ENCODE data around the gene CCR8. TPM values are rescaled to one million over a fixed set of nuclear protein-coding genes. Genes with fewer than 3 reads are reported as not detected.
"Not testable (repeated sequence)": the region's sequence is repeated elsewhere in the genome, so short reads cannot be mapped to it uniquely, and the experiment has no call there.

CCR8 gene
- total RNA-seq, 1 experiment from 2014 or later, result not detected

DNA sequence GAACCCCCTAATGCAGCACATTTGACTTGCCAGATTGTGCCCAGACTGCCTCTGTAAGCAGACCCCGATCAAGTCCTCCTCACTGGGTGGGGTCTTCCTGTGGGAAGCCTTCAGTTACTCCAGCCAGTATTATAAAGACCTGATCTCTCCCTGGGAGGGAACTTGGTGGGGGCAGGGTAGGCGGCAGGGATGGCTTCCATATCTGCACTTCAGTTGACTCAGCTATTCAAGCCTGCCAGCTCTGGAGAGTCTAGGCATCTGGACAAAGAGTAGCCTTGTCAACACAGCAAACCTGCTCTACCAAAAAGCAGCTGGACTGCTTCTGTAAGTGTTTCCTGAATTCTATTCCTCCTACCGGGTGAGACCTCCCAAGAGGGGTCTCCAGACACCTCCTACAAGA is 32.7 kb downstream of the CCR8 start:
- H3K4me3 ChIP-seq (ENCODE audit: low read length), result no peak overlapping the region
- no peaks in the 10 kb centered on the region for H3K36me3 ChIP-seq (ENCODE audit: insufficient read depth, low read length)
- no peaks in the 10 kb centered on the region for H3K9me2 ChIP-seq (replicated peaks; ENCODE audit: insufficient read depth, low read length)
- H3K9ac ChIP-seq (ENCODE audit: low read length), result no peak overlapping the region
- H4K20me1 ChIP-seq (ENCODE audit: insufficient read depth, low read depth, low read length), result no peaks in the 10 kb centered on the region
- H3K9me3 ChIP-seq (ENCODE audit: low read length), result no peaks in the 10 kb centered on the region
- H2AFZ ChIP-seq (ENCODE audit: low read length), result no peak overlapping the region
- no peak for DNase-seq
- no peak overlapping the region for H3K4me2 ChIP-seq (ENCODE audit: low read depth, low read length, poor library complexity, severe bottlenecking)
- no peaks in the 10 kb centered on the region for H3K79me2 ChIP-seq (ENCODE audit: low read length)
- H3K27me3 ChIP-seq (ENCODE audit: low read length), result no peaks in the 10 kb centered on the region
- H3K27ac ChIP-seq (ENCODE audit: low read length), result no peak overlapping the region
- H3K4me1 ChIP-seq (ENCODE audit: low read length), result no peaks in the 10 kb centered on the region

GRCh38 chr3:39362812-39363211 is 33.3 kb downstream of the CCR8 start:
- Histone ChIP-seq H3K4me2 (ENCODE audit: low read depth, low read length, poor library complexity, severe bottlenecking) (no peak overlapping the region), H3K9me2 (replicated peaks; ENCODE audit: insufficient read depth, low read length) (no peaks in the 10 kb centered on the region), H3K4me1 (ENCODE audit: low read length) (no peaks in the 10 kb centered on the region), H3K9ac (ENCODE audit: low read length) (no peak overlapping the region), H3K27me3 (ENCODE audit: low read length) (no peaks in the 10 kb centered on the region), H4K20me1 (ENCODE audit: insufficient read depth, low read depth, low read length) (no peaks in the 10 kb centered on the region), H3K4me3 (ENCODE audit: low read length) (no peak overlapping the region), H3K36me3 (ENCODE audit: insufficient read depth, low read length) (no peaks in the 10 kb centered on the region), H3K9me3 (ENCODE audit: low read length) (no peaks in the 10 kb centered on the region), H2AFZ (ENCODE audit: low read length) (no peak overlapping the region), H3K27ac (ENCODE audit: low read length) (no peak overlapping the region), H3K79me2 (ENCODE audit: low read length) (no peaks in the 10 kb centered on the region)
- no peak for DNase-seq

DNA sequence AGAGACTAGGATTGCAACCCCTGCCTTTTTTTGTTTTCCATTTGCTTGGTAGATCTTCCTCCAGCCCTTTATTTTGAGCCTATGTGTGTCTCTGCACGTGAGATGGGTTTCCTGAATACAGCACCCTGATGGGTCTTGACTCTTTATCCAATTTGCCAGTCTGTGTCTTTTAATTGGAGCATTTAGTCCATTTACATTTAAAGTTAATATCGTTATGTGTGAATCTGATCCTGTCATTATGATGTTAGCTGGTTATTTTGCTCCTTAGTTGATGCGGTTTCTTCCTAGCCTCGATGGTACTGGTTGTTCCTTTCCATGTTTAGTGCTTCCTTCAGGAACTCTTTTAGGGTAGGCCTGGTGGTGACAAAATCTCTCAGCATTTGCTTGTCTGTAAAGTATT is 40.9 kb downstream of the CCR8 start:
- DNase-seq; H3K4me2 ChIP-seq (ENCODE audit: low read depth, low read length, poor library complexity, severe bottlenecking): not testable (repeated sequence)

DNA sequence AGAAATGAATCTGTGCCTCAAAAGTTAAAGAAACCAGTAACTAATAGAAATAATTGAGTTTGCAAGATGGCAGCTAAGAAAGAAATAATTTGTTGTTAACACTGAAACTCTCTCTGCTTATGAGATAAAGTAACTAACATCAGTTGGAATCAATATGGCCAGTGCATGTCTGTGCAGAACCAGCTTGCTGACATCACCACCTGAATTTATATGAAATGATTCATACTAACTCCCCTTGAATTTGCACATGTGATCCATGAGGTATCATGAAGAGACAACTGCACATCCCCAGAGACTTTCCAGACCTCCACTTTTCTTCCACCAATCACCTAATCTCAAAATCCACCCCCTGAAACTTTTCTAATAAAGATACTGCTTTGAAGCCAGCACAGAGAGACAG is 43.3 kb downstream of the CCR8 start:
- Histone ChIP-seq H2AFZ (ENCODE audit: low read length) (no peak overlapping the region), H3K9ac (ENCODE audit: low read length) (no peak overlapping the region), H3K27ac (ENCODE audit: low read length) (no peak overlapping the region), H3K4me1 (ENCODE audit: low read length) (peaks cover 5% of the 10 kb centered on the region), H3K79me2 (ENCODE audit: low read length) (no peaks in the 10 kb centered on the region), H3K27me3 (ENCODE audit: low read length) (no peaks in the 10 kb centered on the region), H3K9me2 (replicated peaks; ENCODE audit: insufficient read depth, low read length) (no peaks in the 10 kb centered on the region), H3K36me3 (ENCODE audit: insufficient read depth, low read length) (no peaks in the 10 kb centered on the region), H3K9me3 (ENCODE audit: low read length) (no peaks in the 10 kb centered on the region), H4K20me1 (ENCODE audit: insufficient read depth, low read depth, low read length) (no peaks in the 10 kb centered on the region), H3K4me2 (ENCODE audit: low read depth, low read length, poor library complexity, severe bottlenecking) (no peak overlapping the region), H3K4me3 (ENCODE audit: low read length) (no peak overlapping the region)
- DNase-seq, result no peak

More for the DNA sequence above, 40.9 kb downstream of the CCR8 start:
- not testable (repeated sequence) for H3K4me3 ChIP-seq (ENCODE audit: low read length); H2AFZ ChIP-seq (ENCODE audit: low read length); H3K27ac ChIP-seq (ENCODE audit: low read length); H3K79me2 ChIP-seq (ENCODE audit: low read length); H3K27me3 ChIP-seq (ENCODE audit: low read length); H3K36me3 ChIP-seq (ENCODE audit: insufficient read depth, low read length); H3K9me3 ChIP-seq (ENCODE audit: low read length); H4K20me1 ChIP-seq (ENCODE audit: insufficient read depth, low read depth, low read length); H3K9me2 ChIP-seq (replicated peaks; ENCODE audit: insufficient read depth, low read length); H3K4me1 ChIP-seq (ENCODE audit: low read length); H3K9ac ChIP-seq (ENCODE audit: low read length)

DNA sequence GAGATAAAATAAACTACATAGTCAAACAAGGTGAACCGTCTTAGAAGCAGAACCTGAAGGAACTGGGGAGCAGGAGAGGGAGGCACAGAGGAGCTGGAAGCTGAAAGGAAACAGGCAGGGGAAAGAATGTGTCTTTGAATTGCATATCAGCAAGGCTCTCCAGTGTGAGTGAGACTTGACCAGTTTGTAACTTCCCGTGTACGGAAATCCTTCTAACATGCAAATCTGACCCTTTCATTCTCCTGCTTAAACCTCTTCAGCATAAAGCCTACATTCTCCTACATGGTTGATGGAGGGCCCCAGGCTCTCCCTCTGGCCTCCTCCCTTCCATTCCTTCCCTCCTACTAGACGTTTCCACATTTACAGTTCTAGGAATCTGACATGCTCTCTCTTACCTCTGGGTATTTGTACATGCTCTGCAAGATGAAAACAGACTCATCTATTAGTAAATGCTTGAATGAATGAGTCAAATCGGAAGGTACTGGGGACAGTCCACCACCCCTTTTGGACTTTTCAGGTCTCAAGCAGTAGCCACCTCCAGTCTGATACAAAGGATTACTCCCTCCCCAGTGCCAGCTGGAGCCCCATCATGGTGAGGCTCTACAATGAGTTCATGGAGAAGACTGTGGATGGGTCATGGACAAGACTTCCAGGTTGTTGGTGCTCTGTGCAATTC is 47.6 kb downstream of the CCR8 start:
- Histone ChIP-seq H4K20me1 (ENCODE audit: insufficient read depth, low read depth, low read length) (no peaks in the 10 kb centered on the region), H3K9me2 (replicated peaks; ENCODE audit: insufficient read depth, low read length) (no peaks in the 10 kb centered on the region), H3K9me3 (ENCODE audit: low read length) (no peaks in the 10 kb centered on the region), H2AFZ (ENCODE audit: low read length) (no peak overlapping the region), H3K27ac (ENCODE audit: low read length) (no peak overlapping the region), H3K4me2 (ENCODE audit: low read depth, low read length, poor library complexity, severe bottlenecking) (no peak overlapping the region), H3K4me3 (ENCODE audit: low read length) (no peak overlapping the region), H3K79me2 (ENCODE audit: low read length) (no peaks in the 10 kb centered on the region), H3K9ac (ENCODE audit: low read length) (no peak overlapping the region; the same call in 1 of the 2 replicates), H3K4me1 (ENCODE audit: low read length) (peaks cover 5% of the 10 kb centered on the region), H3K36me3 (ENCODE audit: insufficient read depth, low read length) (no peaks in the 10 kb centered on the region), H3K27me3 (ENCODE audit: low read length) (no peaks in the 10 kb centered on the region)
- DNase-seq, result no peak

DNA sequence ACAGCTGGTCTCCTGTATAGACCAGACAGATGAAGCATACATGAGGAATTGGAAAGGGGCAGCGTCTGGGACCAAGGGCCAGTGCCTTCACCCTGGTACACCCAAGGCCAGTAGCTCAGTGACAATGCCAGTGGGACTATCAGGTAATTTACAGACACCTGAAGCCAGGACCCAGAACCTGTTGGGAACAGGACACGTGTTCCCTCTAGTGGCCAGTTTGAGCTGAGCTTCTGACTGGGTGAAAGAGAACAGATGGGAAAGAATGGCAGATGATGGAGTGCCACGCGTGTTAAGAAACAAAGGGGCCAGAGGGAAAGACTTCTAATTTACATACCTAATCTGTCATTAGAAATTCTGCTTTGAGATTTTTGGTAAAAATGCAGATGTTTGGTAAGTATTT is 48.6 kb downstream of the CCR8 start:
- DNase-seq, result peak; percentile 81
- no peaks in the 10 kb centered on the region for H3K79me2 ChIP-seq (ENCODE audit: low read length)
- peaks cover 13% of the 10 kb centered on the region for H3K4me1 ChIP-seq (ENCODE audit: low read length)

GRCh38 chr3:39378957-39379777 is 49.7 kb downstream of the CCR8 start:
- no peak for DNase-seq
- Histone ChIP-seq H3K9ac (ENCODE audit: low read length) (no peak overlapping the region), H3K9me3 (ENCODE audit: low read length) (no peaks in the 10 kb centered on the region), H3K36me3 (ENCODE audit: insufficient read depth, low read length) (no peaks in the 10 kb centered on the region), H3K4me1 (ENCODE audit: low read length) (peaks cover 13% of the 10 kb centered on the region), H3K79me2 (ENCODE audit: low read length) (peaks cover 5% of the 10 kb centered on the region), H3K4me2 (ENCODE audit: low read depth, low read length, poor library complexity, severe bottlenecking) (no peak overlapping the region), H2AFZ (ENCODE audit: low read length) (no peak overlapping the region), H3K4me3 (ENCODE audit: low read length) (no peak overlapping the region), H4K20me1 (ENCODE audit: insufficient read depth, low read depth, low read length) (no peaks in the 10 kb centered on the region), H3K27me3 (ENCODE audit: low read length) (no peaks in the 10 kb centered on the region), H3K27ac (ENCODE audit: low read length) (no peak overlapping the region), H3K9me2 (replicated peaks; ENCODE audit: insufficient read depth, low read length) (no peaks in the 10 kb centered on the region)

More for the DNA sequence above, 48.6 kb downstream of the CCR8 start:
- H3K9me2 ChIP-seq (replicated peaks; ENCODE audit: insufficient read depth, low read length), result no peaks in the 10 kb centered on the region
- no peak overlapping the region for H2AFZ ChIP-seq (ENCODE audit: low read length)
- H3K36me3 ChIP-seq (ENCODE audit: insufficient read depth, low read length), result no peaks in the 10 kb centered on the region
- H3K4me2 ChIP-seq (ENCODE audit: low read depth, low read length, poor library complexity, severe bottlenecking), result no peak overlapping the region
- no peak overlapping the region for H3K27ac ChIP-seq (ENCODE audit: low read length)
- H3K9ac ChIP-seq (ENCODE audit: low read length), result no peak overlapping the region
- no peaks in the 10 kb centered on the region for H3K27me3 ChIP-seq (ENCODE audit: low read length)
- no peaks in the 10 kb centered on the region for H3K9me3 ChIP-seq (ENCODE audit: low read length)
- no peaks in the 10 kb centered on the region for H4K20me1 ChIP-seq (ENCODE audit: insufficient read depth, low read depth, low read length)
- H3K4me3 ChIP-seq (ENCODE audit: low read length), result no peak overlapping the region

DNA sequence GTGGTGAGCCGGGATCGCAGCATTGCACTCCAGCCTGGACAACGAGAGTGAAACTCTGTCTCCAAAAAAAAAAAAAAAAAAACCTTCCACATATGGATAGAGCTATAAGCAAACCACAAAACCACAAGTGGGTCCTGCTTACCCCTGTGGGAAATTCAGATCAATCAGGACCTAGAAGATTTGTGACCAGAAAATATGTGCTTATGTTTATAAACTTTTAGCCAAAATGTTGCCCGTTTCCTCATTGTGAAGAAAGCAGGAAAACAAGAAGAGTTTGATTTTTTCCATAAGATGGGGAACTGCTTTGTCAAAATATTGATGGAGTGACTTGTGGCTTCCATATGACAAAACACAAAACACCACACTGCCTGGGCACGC is 50.3 kb downstream of the CCR8 start:
- Histone ChIP-seq H2AFZ (ENCODE audit: low read length) (no peak overlapping the region), H3K27me3 (ENCODE audit: low read length) (no peaks in the 10 kb centered on the region), H3K9ac (ENCODE audit: low read length) (no peak overlapping the region), H3K4me2 (ENCODE audit: low read depth, low read length, poor library complexity, severe bottlenecking) (no peak overlapping the region), H3K79me2 (ENCODE audit: low read length) (peaks cover 10% of the 10 kb centered on the region), H3K36me3 (ENCODE audit: insufficient read depth, low read length) (no peaks in the 10 kb centered on the region), H3K9me3 (ENCODE audit: low read length) (no peaks in the 10 kb centered on the region), H4K20me1 (ENCODE audit: insufficient read depth, low read depth, low read length) (peaks cover 5% of the 10 kb centered on the region), H3K9me2 (replicated peaks; ENCODE audit: insufficient read depth, low read length) (no peaks in the 10 kb centered on the region), H3K4me1 (ENCODE audit: low read length) (peaks cover 17% of the 10 kb centered on the region), H3K4me3 (ENCODE audit: low read length) (no peak overlapping the region), H3K27ac (ENCODE audit: low read length) (no peak overlapping the region)
- DNase-seq, result no peak
